GM21526 (cell line): ENCODE results near the gene HTR2A.

Experiments
- ATAC-seq: cut with Tn5 transposase; IDR thresholded peaks from one replicate; pipeline ENCODE4 v1.9.1; 2021; ENCODE audit warnings: moderate library complexity; ENCODE audit not compliant: unreplicated experiment, low FRiP score

The HTR2A gene

DNA sequence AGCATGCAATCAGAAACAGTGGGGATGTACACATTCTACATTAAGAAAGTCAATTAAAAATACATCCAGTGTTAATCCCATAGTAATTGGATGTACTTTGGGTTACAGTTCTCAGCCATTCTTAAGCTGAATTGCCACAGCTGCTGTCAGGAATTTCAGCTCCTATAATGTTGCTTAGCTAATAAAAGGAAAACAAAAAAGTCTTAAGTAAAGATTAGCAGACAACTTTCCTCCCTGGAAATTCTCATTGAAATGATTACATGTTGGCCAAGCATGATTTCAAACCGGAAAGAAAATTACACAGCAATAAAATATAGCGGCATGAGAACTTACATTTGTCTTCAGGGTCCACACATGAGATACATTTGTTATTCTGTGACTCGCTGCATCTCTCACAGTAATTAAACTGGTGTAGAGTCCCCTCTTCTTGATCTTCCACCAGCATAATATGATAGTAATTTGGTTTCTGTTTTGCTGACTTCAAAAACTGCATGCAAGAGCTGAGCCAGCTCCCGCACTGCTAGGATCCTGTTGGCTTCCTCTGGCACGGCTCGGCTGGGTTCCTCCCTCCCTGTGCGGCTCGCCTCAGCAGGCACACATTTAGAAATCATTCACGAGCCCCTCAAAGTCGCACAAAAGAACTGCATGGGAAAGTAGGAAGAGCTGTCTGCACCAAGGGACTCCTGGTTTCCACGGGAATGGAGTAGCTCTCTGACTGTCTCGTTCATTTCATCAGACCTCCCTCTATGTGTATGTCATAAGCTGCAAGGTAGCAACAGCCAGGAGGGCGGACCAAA lies at the start of gene HTR2A:
TSS of gene HTR2A (minus strand) at position 713 of the 797 bp plus-strand sequence. CDS start 1,147 bp downstream, outside the sequence.
- ATAC-seq: no peak

DNA sequence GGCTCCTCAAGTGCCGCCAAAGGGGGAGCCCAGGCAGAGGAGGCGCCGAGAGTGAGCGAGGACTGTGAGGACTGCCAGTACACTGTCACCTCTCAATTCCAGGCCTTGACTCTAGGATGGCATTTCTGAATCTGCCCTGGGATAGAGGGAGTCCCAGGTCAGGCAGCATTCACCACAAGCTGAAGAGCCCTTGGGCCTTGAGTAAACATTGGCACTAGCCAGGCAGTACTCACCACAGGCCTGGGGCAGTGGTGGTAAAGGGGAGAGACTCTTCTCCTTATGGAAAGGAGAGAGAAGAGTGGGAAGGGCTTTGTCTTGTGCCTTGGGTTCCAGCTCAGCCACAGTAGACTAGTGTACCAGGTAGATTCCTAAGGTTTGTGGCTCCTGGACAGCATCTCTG lies 39.7 kb upstream of the HTR2A start:
- ATAC-seq: no peak

DNA sequence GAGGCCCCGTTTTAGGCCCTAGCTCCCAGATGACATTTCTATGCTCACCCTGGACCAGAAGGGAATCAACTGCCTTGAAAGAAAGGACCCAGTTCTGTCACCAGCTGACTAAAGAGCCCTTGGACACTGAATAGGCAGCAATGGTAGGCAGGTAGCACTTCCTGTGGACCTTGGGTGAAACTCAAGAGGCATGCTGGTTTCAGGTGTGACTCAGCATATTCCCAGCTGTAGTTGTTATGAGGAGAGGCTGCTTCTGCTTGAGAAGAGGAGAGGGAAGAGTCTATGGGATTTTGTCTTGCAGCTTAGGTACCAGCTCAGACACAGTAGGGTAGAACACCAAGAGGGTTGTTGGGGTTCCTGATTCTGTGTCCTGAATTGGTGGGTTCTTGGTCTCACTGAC lies 37.9 kb upstream of the HTR2A start:
- ATAC-seq: no peak

DNA sequence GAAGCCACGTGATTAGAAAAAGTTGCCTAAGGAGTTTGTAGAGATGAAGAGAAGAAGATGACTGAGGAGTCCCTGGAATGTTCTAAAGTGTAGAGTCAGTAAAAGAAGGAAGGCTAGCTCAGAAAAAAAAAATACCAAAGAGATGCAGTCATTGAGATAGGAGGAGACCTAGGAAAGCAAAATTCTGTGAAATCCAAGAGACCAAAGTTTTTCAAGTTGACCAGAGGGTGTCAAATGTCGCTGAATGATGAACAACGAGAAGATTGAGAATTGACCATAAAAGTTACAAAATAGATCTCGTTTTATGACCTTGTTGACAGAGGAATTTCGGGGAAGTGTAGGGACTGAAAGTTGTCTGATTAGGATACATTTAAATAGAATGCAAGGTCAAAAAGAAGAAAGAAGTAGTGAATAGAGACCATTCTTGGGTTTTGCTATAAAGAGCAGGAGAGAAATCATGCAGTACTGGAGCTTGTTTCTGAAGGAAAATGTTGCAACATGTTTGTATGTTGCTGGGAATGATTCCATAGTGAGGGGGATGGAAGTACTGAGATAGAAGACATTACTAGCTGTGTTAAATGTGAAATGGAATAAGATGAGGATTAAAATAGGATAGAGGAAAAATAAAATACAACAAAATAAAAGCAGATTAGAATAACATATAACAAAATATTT lies 30.2 kb upstream of the HTR2A start:
- no peak for ATAC-seq

DNA sequence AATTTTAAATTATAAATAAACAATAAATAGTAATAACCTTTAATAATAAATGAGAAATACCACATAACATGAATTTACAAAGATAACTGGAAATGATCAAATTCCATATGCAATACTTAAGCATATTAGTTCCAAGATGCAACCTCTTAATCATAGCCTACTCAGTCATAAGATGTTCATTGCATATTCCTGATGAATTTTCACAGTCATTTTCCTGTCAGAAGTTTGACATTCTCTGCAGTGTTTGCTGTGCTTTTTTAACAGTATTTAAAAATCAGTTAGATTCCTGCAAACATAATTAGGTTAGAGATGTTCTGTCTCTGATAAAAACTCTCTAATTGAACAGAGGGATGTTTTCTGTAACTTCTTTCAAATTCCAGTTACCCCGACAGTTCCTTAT lies 28.6 kb upstream of the HTR2A start:
- ATAC-seq: no peak

DNA sequence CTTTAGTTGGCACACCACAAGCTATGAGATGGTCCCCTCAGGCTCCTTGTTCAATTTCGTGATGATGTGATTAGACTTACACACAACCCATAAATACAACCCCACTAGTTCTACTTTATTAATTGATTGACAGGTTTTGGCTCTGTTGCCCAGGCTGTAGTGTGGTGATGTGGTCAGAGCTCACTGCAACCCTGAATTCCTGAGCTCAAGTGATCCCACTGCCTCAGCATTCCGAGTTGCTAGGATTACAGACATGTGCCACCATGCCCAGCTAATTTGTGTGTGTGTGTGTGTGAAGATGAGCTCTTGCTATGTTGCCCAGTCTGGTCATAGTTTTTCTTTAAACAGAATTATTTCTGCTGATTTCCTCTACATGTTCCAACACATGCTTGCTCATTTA lies 17.5 kb upstream of the HTR2A start:
- no peak for ATAC-seq

DNA sequence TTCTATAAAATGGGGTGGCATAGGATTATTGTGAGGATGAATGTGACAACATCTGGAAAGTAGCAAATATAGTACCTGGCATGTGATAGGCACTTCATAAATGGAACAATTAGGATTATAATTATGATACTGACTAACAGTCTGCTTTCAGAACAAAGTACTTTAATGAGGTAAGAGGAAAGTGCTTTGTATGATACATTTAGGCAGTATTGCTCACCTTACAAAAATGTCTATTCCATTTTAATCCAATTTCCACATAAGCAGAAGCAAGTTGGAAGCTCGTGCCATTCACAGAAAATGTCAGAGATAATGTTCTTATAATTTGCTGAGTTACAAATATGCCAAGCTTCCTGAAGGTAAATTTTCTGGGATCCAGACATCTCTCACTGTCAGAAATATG lies 16.9 kb upstream of the HTR2A start:
- ATAC-seq: no peak

DNA sequence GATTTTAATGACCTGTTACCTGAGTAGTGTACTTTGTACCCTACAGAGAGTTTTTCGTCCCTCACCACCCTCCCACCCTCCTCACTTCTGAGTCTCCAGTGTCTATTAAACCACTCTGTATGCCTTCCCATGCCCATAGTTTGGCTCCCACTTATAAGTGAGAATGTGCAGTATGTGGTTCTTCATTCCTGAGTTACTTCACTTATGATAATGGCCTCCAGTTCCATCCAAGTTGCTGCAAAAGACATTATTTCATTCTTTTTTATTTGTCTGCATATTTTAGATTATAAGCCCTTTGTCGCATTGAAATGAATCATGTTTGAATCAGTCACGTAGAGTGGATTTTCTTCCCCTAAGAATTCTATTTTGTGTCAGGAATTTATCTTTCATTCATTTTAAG lies 12.2 kb upstream of the HTR2A start:
- ATAC-seq: no peak

DNA sequence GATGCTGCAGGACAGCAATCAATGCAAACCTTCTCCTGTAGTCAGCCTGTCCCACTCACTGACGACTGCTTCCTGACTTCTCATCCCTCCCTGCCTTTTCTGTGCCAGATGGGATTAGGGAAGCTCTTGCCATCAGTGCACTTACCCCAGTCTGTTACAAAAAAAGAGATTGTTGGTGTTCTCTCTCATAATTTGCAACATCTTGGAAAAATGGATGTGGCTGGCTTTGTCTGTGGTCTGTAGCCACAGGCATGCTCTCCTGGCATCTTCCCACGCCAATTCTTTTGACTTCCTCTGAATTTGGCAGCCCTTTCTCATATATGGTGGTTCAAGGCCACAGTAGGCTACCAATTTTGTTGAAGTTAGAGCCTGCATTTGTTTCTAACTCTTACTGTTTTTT lies 11.6 kb upstream of the HTR2A start:
- no peak for ATAC-seq

DNA sequence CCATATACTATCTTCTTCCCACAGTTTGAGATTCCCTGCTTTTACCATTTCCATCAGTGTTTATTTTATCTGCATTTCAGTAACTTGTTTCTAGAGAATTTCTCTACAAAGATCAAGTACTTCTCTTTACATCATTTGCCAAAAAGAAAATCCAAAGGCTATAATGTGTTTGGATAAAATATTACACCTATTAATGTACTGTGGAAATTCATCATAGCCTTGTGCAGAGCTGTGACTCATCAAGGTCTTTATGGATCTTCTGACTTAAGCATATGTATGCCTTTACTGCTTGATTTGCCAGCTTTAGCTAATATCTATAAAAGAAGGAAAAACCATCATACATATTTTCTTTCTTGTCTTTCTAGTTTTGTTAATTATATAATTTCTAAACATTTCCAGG lies 9.6 kb upstream of the HTR2A start:
- ATAC-seq: no peak

DNA sequence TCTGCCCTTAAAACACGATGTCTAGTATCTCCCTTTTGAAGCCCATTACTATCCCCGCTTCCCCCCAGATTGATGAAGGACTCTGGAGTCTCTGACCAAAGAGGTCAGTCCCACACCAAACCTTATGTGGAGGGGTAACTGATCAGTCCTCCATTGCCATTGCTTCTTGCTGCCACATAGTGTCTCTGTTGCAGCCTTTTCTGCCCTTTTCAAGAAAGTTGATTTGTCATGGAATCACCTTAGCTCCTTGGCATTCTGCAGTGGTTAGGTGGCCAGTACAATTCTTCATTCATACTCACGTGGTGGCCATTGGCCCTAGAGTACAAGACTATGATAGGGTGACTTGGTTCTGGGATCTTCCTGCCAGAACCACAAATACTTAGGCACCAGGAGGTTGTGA lies 8.4 kb upstream of the HTR2A start:
- no peak for ATAC-seq

DNA sequence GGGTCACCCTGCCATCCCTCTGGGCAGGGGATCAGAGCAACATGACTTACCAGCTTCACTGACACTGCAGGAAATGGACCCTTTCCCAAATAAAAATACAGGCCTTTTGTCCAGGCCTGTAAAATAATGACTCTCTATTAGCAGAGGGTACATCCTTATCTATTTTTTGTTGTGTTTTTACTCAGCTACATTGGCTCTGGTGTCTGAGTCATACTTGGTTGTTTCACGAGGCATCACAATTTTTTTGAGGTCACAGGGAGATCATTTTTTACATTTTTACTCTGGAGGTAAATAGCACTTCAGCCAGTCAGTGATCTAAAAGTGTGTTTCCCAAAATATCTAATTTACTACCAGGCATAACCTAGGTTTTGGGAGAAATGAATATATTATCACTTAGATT lies 6.9 kb upstream of the HTR2A start:
- no peak for ATAC-seq

DNA sequence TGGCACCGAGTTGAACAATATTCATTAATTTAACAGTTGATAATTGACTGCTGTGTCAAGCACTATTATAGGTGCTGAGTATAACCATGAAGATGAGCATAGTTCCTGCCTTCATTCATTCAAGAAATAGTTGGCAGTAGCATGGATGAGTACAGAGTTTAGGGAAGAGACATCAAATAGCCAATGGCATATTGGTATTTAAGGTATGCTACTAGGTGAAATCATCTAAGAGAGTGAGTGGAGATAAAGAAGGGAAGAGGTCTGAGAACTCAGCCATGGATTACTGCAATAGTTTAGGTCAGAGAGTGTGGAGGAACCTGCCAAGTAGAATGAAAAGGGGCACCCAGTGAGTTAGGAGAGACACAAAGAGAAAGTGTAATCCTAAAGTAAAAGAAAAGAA lies 4.9 kb upstream of the HTR2A start:
- no peak for ATAC-seq

DNA sequence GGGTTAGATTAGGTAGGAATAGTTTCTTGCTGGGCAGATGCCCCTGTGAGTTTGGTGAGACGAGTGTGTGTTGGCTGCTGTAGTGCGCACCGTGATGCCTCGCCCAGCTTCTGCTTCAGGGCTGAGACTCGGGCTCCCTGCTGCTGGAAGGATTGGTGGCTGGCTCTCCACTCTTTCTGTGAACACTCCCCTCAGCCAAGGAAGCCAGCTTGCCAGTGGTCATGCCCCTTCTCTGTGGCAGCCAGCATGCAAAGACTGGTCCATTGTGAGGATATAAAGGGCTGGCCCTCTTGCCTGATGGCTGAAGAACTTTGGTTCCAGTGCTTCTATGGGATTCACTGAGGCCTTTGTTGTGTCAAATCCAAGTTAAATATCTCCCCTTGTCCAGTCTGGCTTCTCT lies 2.9 kb upstream of the HTR2A start:
- ATAC-seq: no peak

DNA sequence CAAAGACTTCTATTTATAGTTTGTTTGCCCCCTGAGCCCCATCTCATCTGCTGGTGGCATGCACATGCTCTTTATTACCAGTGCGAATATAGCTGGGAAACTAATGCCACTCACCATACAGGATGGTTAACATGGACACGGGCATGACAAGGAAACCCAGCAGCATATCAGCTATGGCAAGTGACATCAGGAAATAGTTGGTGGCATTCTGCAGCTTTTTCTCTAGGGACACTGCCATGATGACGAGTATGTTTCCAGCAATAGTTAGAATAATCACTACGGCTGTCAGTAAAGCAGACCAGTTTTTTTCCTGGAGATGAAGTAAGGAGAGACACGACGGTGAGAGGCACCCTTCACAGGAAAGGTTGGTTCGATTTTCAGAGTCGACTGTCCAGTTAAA lies 1.5 kb downstream of the HTR2A start:
- ATAC-seq: no peak

DNA sequence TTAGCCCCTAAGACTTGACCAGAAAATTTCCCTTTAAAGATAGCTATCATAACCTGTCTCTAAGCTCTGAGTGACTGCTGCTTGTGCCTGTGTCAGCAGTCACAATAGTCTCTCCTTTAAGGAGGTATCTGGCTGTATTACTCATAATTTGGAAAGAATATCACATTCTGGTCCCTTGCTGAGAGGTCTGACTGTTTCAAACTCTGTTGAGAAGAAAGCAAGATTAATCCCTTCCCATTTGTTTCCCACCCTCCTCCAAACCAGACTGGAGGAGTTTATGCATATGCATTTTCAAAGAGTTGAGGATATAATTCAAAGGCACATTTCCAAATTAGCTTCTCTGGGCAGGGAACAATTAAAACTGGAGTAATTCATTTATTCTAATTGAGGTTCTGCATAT lies 2.3 kb downstream of the HTR2A start:
- ATAC-seq: peak; percentile 7

DNA sequence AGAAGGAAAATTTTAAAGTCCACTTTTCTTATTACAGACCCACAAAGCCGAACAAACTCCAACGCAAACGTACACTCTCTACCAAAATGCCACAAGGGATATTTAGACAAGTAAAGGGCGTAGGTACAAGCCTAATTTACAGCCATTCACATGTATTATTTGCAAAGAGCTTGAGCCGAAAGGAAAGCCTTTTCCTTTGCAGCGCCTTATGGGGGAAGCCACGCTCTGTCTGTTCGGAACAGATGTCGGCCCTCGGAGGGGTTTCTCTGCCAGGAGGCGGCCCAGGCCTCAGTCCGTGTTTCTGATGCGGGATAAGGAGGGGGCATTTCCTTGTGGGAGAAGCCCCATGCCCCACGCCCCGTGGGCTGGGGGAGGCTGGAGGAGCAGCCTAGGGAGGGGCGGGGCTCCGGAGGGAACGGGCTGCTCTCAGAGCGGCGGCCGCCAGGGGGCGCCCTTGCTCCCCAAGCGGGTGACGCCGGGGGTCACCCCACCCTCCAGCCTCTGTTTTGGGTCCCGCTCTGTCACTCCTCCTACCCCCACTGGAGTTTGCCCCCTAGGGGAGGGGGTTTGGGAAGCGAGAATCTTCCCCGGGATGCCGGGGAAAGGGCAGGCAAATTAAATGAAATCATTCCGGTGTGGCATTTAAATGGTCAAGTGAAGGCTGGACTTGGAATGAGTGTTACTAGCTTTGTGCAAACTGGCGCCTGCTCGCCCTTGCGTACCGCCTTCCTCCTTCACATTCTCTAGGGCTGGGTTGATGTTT lies 2.9 kb downstream of the HTR2A start:
- peak; percentile 83 for ATAC-seq

DNA sequence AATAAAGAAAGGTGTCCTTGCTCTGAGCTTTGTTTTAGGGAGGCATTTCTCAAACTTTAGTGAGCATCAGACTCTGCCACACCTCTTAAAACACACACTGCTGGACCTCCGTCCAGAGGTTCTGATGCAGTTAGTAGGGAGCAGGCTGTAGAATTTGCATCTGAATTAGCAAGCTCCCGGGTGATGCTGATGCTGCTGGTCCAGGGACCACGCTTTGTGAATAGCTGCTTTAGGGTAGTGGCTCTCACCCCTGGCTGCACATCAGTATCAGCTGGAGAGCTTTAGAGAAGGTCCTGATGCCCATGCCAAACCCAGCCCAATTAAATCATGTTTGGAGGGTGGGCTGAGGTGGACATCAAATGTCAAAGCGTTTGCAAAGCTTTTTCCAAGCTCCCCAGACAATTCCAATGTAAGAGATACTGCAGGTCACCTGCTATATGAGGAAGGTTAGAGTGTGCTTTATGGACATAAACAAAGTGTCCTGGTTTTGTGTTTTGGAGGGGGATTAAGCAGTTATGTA lies 3.6 kb downstream of the HTR2A start:
- no peak for ATAC-seq

DNA sequence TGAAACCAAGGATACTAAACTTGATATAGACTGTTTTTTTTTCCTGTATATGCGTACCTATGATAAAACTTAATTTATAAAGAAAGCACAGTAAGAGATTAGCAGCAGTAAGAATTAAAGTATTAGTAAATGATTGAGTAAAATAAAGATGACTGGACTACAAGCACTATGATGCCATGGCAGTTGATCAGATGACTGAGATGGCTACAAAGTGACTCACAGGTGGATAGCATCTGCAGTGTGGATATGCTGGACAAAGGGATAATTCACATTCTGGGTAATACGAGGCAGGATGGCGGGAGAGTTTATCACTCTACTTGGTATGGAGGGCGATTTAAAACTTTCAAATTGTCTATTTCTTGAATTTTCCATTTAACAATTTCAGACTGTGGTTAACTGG lies 11.8 kb downstream of the HTR2A start:
- no peak for ATAC-seq

DNA sequence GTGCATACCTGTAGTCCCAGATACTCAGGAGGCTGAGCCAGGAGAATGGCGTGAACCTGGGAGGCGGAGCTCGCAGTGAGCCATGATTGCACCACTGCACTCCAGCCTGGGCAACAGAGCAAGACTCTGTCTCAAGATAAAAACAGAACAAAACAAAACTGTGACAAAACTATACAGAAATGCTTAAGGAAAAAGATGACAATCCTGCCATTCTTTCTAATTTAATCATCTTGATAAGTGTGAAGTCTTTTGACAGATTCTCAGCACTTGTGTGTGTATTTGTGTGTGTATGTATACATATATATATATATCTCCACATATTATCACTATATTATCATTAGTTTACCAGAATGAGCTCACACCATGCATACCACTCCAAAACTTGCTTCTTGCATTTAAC lies 12.3 kb downstream of the HTR2A start:
- ATAC-seq: no peak

DNA sequence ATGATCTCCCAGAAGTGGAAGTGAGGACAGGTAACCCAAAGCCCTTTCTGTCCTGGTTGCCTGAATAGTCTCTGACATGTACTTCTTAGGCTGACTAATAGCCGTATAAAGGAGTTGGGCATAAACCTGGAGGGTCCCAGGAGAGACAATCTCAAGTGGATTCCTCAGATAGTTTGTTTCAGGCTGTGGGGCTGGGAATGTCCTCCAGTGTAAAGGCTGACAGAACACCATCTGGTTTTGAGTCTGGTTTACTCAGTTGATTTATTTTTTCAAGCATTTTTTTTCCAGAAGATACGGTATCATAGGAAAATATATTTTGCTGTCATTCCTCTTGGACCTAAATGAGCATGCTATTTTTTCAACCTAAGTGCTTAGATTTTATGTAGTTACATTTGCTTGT lies 15.2 kb downstream of the HTR2A start:
- ATAC-seq: no peak
